Chondrocyte (in vitro differentiated cells): Measurements from ENCODE around the gene KTN1. TPM values are rescaled to one million over a fixed set of nuclear protein-coding genes. Genes with fewer than 3 reads are reported as not detected.

Experiments used
- DNase-seq: peaks from one replicate; pipeline ENCODE4 v3.0.0; 2021; ENCODE audit warnings: mixed read lengths, low spot score
- H3K27ac Mint-ChIP-seq: one replicate; pipeline ENCODE4 v1.8.0; 2021; ENCODE audit warnings: mild to moderate bottlenecking, moderate library complexity, mixed read lengths; ENCODE audit not compliant: unreplicated experiment
- H3K27me3 Mint-ChIP-seq: 2 replicates; pipeline ENCODE4 v1.8.0; 2021; ENCODE audit warnings: low read depth, mixed read lengths
- H3K36me3 Mint-ChIP-seq: 2 replicates; pipeline ENCODE4 v1.8.0; 2021; ENCODE audit warnings: low read depth, mixed read lengths
- H3K4me1 Mint-ChIP-seq: 2 replicates; pipeline ENCODE4 v1.8.0; 2021; ENCODE audit warnings: low read depth, mild to moderate bottlenecking, mixed read lengths
- H3K4me3 Mint-ChIP-seq: one replicate; pipeline ENCODE4 v1.8.0; 2021; ENCODE audit warnings: mild to moderate bottlenecking, moderate library complexity, mixed read lengths; ENCODE audit not compliant: unreplicated experiment
- H3K9me3 Mint-ChIP-seq: 2 replicates; pipeline ENCODE4 v1.8.0; 2021; ENCODE audit warnings: low read depth, mixed read lengths
- CTCF ChIP-seq: fragments of 200-600 bp; sonication (generic); IDR thresholded peaks from 2 replicates; pipeline ENCODE4 v1.5.0; 2021; ENCODE audit warnings: antibody characterized with exemption, mild to moderate bottlenecking, moderate library complexity
- total RNA-seq: library from RNA; stranded (reverse); gene quantifications from 3 replicates; pipeline ENCODE4 v1.2.1, GENCODE V29; 2021

The KTN1 gene
- total RNA-seq, 1 donor from 2014 or later, result 137 TPM

- Mint-ChIP-seq H3K4me3 (no peak overlapping the region), H3K36me3 (peaks cover 14% of the 10 kb centered on the region), H3K27me3 (no peaks in the 10 kb centered on the region), H3K4me1 (peaks cover 45% of the 10 kb centered on the region), H3K9me3 (no peaks in the 10 kb centered on the region), H3K27ac (no peak overlapping the region)
- DNase-seq, result no peak
- TF ChIP-seq CTCF, result no peak
Observed at GRCh38 chr14:55667801-55668200, 87.8 kb downstream of the KTN1 start.

GRCh38 chr14:55671641-55672040 lies 91.6 kb downstream of the KTN1 start:
- no peaks in the 10 kb centered on the region for H3K9me3 Mint-ChIP-seq
- no peaks in the 10 kb centered on the region for H3K27me3 Mint-ChIP-seq
- peaks cover 33% of the 10 kb centered on the region for H3K4me1 Mint-ChIP-seq
- no peak for TF ChIP-seq CTCF
- H3K36me3 Mint-ChIP-seq, result peaks cover 19% of the 10 kb centered on the region
- H3K27ac Mint-ChIP-seq, result no peak overlapping the region
- no peak overlapping the region for H3K4me3 Mint-ChIP-seq
- DNase-seq, result no peak

- no peaks in the 10 kb centered on the region for H3K9me3 Mint-ChIP-seq
- no peak for TF ChIP-seq CTCF
- no peak for DNase-seq
- peaks cover 27% of the 10 kb centered on the region for H3K4me1 Mint-ChIP-seq
- H3K27ac Mint-ChIP-seq, result no peak overlapping the region
- peaks cover 19% of the 10 kb centered on the region for H3K36me3 Mint-ChIP-seq
- no peaks in the 10 kb centered on the region for H3K27me3 Mint-ChIP-seq
- no peak overlapping the region for H3K4me3 Mint-ChIP-seq
Observed at GRCh38 chr14:55673048-55673447, 93.0 kb downstream of the KTN1 start.

GRCh38 chr14:55681096-55681495 lies 101.1 kb downstream of the KTN1 start:
- H3K36me3 Mint-ChIP-seq, result peaks cover 33% of the 10 kb centered on the region
- no peak for TF ChIP-seq CTCF
- H3K27me3 Mint-ChIP-seq, result no peaks in the 10 kb centered on the region
- no peak overlapping the region for H3K27ac Mint-ChIP-seq
- H3K4me3 Mint-ChIP-seq, result no peak overlapping the region
- H3K9me3 Mint-ChIP-seq, result no peaks in the 10 kb centered on the region
- H3K4me1 Mint-ChIP-seq, result no peaks in the 10 kb centered on the region
- no peak for DNase-seq

GRCh38 chr14:55684956-55685584 lies 105.1 kb downstream of the KTN1 start:
- peaks cover 28% of the 10 kb centered on the region for H3K36me3 Mint-ChIP-seq
- DNase-seq, result no peak

More at GRCh38 chr14:55684956-55685584, 105.1 kb downstream of the KTN1 start:
- Mint-ChIP-seq H3K4me1 (peaks cover 4% of the 10 kb centered on the region), H3K27me3 (no peaks in the 10 kb centered on the region), H3K9me3 (peaks cover 3% of the 10 kb centered on the region), H3K27ac (no peak overlapping the region), H3K4me3 (no peak overlapping the region)
- TF ChIP-seq CTCF, result no peak
